Suppressor macrophage (primary cell): ENCODE measurements around the gene RHOF.

ENCODE experiments used
- DNase-seq, 4 experiments: peaks; one replicate each; pipeline ENCODE4 v3.0.0-alpha.2; 2020 to 2022

Gene RHOF

GRCh38 chr12:121804417-121805111 lies 11.1 kb upstream of the RHOF start:
- peak; percentile 42 to 79 (median 66) for DNase-seq

GRCh38 chr12:121803861-121804416 lies 10.5 kb upstream of the RHOF start, which contains the start of gene SETD1B:
Gene SETD1B, plus strand, starts transcription at chr12:121804009. Its CDS starts 729 bp downstream, at chr12:121804738.
- DNase-seq: peak; percentile 38 to 82 (median 69)

GRCh38 chr12:121802843-121803698 lies 9.6 kb upstream of the RHOF start:
- DNase-seq: peak; percentile 95 to 96 (median 96)

- no peak for DNase-seq
Measured at GRCh38 chr12:121802485-121802842, 9.0 kb upstream of the RHOF start.

- peak; percentile 51 to 68 (median 58) for DNase-seq
Measured at GRCh38 chr12:121801595-121802484, 8.4 kb upstream of the RHOF start.

- DNase-seq: peak; percentile 74 to 86 (median 80)
Measured at GRCh38 chr12:121800694-121801594, 7.5 kb upstream of the RHOF start.

GRCh38 chr12:121799842-121800693 lies 6.6 kb upstream of the RHOF start:
- DNase-seq: peak; percentile 91 to 96 (median 94)

- peak; percentile 78 to 89 (median 88) for DNase-seq
Measured at GRCh38 chr12:121799156-121799841, 5.8 kb upstream of the RHOF start.

GRCh38 chr12:121798787-121799155 lies 5.3 kb upstream of the RHOF start:
- DNase-seq: no peak

GRCh38 chr12:121797937-121798786 lies 4.7 kb upstream of the RHOF start:
- DNase-seq: peak in 3 of 4 experiments; percentile 22 to 39 (median 26)

GRCh38 chr12:121796855-121797751 lies 3.6 kb upstream of the RHOF start:
- DNase-seq: peak; percentile 64 to 85 (median 73)

- peak; percentile 89 to 93 (median 90) for DNase-seq
Measured at GRCh38 chr12:121795034-121795968, 1.8 kb upstream of the RHOF start.

GRCh38 chr12:121794534-121795033 lies 1.1 kb upstream of the RHOF start:
- DNase-seq: no peak

- peak; percentile 97 to 98 (median 98) for DNase-seq
Measured at GRCh38 chr12:121793838-121794533, 498 bp upstream of the RHOF start.
